NCI-H510A (cell line): ENCODE data around the gene HACE1.

Experiments
- DNase-seq: peaks from one replicate; lab custom pipeline; 2025; lab: John Stamatoyannopoulos, UW

HACE1 gene

DNA sequence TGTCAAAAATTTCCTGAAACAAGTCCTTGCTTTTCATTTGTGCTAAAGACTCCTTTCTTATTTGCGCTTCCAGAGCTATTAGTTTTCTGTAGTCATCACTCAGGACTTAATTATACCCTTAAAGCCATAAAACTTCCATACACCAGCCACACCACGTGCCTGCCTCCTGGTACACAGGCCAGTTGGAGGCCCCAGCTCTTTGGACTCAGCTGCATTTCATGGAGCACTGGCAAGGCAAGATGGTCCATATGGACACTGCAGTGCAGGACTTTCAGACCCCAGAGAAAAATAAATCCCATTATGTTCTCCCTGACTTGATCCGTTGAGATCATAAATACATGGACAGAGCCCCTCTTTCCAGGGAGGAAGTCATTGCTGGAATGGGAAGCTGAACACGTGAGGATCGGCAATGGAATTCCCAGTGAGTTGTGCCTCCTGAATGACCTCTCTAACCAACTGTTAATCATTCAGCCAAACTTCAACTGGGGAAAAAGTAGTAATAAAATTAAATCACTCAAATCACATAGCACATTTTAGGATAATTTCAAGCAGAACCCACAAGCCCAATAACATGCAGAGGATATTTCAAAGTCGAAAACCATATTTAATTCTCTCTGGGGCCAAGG lies 173.1 kb downstream of the HACE1 start:
- no peak for DNase-seq

DNA sequence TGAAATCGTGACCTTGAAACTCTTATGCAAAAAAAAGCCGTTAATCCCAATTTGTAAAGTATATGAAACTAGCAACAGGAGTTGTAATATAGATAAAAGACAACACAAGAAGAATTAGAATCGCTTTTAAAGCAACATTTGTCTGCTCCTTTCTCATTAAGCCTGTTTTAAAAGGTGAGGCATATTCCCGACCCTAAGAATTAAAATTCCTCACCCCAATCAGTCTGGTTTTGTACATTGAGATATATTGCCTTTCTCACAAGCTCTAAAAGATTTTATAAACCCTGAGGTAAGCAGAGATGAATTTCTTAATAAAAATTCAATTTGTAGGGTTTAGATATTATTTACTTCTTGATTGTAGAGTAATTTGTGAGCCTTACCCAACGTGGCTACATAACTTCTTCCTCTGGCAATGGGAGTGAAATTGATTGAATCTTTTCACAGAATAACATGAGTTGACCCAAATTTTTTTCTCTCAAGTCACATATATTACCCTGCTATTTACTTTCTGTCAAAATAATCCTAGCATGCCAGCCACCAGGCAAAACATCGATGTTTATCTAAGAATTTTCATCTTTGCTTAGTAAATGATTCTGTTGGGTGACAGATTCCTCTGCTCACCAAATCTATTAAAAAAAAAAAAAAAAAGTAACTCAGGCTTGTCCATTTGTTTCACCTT lies 173.7 kb downstream of the HACE1 start:
- DNase-seq = no peak

GRCh38 chr6:104684911-104685415 lies 174.8 kb downstream of the HACE1 start:
- DNase-seq = no peak

DNA sequence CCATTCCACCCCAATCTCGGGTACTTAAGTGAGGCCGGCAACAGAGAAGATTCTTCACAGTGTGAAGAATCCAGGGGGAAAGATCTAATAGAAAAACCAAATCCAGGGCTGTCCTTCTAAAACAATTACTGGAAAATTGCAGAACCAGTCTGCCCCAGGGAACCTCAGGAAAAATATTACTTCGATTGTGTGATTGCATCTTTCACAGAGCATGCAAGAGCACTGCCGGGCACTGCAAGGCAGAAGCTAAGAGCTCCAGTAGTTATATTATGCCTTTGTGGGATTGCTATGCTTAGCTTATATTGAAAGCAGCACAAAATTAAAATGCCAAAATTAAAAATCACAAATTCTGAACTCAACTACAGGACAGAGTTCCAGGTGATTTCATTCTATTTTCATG lies 175.9 kb downstream of the HACE1 start:
- no peak for DNase-seq

DNA sequence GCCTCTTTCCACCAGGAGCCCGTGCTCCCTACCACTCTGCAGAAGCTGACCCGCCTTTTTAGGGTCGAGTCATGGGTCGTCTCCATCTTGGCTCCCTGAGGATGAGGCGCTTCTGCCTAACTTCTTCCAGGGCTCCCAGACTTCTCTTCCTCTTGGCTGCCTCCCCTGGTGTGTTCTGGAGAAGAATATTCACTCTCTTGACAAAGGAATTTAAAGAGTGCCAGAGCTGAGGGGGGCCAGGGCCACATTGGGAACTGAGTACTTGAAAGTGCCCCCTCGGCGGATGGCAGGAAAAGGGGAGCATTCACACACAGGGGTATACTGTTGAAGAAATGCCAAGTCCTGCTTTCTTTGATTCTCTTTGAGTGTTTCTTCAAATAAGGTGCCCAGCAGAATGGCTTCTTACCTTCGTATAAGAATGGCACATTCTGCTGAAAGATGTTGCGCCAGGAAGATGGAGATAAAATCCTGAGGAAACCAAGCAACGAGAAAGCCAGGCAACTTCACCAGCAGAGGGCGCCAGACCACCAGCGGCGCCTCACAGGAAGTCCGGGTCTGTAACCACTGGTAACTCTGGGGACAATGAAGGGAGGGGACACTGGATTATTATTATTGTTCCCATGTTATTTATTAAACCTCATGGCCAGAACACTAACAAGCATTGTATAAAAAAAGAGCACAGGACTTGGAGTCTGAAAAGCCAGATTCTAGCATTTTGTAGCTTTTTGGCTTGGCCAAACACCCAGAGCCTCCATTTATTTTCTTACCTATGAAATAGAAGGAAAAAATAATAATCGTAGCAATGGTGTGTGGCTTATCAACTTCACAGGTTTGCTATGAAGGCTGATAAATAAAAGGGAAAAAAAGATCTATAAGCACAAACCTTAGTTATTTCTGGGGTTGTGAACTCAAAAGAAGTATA lies 176.7 kb downstream of the HACE1 start:
- DNase-seq = no peak

GRCh38 chr6:104680539-104680938 lies 179.2 kb downstream of the HACE1 start:
- DNase-seq = no peak

DNA sequence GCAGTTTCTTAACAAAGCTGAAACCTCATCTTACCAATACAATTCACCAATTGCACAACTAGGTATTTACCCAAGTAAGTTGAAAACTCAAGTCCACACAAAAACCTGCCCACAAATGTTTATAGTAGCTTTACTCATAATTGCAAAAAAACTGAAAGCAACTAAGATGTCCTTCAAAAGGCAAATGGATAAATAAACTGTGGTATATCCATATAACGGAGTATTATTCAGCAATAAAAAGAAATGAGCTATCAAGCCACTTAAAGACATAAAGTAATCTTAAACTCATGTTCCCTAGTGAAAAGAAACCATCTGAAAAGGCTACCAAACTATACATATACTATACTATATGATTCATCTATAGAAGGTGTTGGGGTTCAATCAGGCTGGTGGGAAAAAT lies 179.7 kb downstream of the HACE1 start:
- DNase-seq = no peak
